NCI-H2081 (cell line): Measurements from ENCODE around the gene KAT2A.

Experiments
- DNase-seq, 2 experiments: peaks; one replicate each; lab custom pipeline; 2025; lab: John Stamatoyannopoulos, UW

Gene KAT2A

DNA sequence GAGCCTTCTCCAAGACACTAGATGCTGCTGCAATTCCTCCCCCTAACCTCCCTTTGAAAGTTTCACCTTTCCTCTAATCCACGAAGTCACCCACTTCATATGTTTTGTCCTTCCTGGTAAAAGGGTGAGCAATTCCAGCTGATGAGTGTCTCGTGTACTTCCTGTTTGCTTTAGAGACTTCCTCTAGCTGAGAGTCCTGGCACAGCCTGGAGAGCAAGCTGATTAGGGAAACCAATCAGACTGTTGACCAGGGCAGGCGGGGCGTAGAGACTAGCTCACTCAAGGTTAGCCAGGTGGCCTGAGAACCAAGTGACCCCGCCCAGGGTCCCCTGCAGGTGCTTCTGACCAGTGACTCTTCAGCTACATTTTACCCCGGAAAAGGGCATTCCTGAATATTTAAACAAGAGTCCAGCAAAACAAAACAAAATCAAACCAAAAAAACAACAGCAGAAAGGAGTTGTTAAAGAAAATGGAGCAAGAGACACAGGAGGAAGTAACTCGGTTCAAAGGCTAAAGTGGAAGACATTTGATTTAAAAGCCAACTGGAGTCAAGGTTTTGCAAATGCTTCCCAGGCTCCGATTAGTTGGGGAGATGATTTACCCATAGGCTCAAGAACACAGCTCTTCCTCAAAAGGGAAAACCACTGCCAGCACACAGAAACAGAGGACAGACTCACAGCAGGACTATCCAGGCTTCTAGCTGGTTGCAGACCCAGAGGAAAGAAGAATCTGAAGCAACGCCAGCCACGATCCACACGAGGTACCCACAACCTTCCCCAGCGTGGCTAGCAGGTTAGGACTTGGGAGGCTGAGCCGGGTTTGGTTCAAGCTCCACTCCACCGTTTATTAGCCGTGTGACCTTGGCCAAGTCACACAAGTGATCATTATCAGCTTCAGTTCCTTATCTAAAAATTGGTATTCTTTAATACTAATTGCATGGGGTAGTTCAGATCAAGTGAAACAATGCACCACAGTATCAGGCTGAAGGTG, 14.8 kb upstream of the KAT2A start:
- DNase-seq: peak in 1 of 2 experiments; percentile 68

DNA sequence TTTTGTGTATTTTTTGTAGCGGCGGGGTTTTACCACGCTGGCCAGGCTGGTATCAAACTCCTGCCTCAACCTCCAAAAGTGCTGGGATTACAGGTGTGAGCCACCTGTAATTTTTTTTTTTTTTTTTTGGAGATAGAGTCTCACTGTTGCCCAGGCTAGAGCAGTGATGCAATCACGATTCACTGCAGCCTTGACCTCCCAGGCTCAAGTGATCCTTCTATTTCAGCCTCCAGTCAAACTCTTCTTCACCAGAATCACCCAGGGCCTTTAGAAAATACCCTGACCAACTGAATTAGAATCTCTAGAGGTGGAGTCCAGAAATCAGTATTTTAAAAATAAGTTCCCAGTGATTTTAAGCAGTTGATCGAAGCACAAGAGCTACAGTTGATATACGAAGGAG, 14.0 kb upstream of the KAT2A start:
- no peak for DNase-seq

DNA sequence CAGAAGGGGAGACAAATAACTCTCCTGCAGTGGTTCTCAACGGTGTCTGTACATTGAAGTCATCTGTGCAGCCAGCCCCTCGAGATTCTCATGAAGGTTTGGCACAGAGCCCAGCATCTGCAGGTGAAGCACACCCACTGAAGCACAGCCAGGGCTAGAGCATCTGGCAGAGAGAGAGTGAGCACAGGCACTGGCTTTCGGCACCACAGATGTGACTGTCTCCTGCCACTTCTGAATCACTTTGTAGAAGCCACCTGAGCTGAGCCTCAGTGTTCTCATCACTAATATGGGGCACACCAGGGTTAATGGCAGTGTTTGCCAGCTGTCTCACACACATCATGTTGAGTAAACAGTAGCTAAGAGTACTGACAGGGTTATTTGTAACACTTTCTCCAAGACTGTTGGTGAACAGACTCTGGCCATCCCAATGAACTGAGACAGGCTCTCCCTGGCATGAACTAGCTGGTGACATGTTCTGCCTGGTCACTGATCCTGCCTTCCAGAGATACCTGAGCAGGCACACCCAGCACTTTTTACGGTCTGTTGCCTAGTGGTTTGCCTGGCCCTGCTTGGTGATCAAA, 12.4 kb upstream of the KAT2A start:
- DNase-seq: peak; percentile 55 to 70

DNA sequence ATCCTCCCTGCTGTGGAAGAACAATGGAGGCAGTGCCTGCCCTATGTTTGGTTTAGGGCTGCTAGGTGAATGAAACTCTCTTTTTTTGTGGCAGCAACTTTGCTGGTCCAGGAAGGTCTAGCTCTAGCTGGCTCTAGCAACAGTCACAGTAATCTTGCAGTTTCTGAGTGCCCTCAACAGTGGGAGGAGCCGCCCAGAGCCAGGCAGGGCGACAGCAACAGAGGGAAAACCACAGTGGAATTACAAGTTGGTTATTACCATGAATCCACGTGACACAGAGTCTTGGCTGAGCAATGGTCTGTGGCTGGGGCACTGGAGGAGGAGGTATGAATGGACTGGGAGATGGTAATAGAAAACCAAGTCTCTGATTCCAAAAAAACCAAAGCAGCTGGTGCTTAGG, 11.8 kb upstream of the KAT2A start:
- no peak for DNase-seq

DNA sequence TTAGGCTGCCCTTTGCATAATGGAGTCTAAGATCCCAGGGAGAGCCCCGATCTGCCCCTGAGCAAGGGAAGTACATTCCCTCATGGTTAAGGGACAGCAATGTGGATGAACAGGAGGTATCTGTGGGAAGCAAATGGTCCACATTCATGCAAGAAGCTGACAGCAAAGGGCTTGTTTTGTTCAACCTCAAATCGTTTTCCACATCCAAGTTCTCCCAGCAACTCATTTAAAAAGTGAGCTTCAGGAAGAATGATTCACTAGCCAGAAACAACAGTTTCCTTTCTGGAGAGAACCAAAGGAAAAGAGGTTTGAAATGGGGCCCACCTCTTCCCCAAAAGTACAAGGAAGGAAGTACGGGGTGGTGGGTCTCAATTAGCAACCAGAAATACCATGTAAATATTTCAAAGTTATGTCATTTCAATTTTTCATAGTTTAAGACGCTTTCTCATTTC, 10.8 kb upstream of the KAT2A start:
- no peak for DNase-seq

DNA sequence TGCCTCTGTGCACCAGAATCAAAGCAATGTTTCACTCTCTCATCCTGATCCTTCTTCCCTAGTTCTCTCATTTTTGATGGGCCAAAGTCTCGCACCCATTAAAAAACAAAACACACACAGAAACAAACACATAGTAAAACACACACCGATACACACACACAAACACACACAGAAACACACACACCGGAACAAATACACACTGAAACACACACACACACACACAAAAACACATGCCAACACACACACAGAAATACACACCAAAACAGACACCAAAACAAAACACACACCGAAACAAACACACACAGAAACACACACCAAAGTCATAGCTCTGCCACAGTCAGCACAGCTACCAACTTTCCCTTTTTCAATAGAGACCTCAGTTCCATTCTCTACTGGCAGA, 10.1 kb upstream of the KAT2A start:
- no peak for DNase-seq

DNA sequence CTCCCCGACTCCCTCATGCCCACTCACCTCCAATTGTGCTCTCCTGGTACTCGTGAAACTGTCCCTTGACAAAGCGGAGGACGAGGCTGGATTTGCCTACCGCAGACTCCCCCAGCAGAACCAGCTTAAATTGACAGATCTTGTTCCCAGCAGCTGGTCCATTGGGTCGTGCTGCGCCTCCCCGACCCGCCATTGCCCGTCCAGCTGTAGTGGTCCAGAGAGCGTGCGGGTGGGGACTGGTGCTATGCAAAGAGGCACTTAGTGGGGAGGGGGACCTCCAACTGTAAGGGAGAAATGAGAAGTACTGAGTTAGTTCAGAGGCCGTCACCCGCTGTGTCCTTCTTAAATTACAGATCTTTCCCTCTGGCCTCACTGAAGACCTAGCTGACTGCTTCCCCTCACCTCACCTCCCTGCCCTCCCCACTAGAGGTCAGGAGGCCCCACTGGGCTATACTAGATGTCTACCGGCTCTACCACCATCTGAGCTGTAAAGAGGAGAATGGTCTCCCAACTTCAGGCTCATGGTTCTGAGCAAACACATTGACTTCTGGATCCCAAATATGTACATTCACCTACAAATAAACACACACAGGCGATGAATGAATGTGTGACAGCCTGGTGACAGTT, 9.3 kb upstream of the KAT2A start:
- no peak for DNase-seq

DNA sequence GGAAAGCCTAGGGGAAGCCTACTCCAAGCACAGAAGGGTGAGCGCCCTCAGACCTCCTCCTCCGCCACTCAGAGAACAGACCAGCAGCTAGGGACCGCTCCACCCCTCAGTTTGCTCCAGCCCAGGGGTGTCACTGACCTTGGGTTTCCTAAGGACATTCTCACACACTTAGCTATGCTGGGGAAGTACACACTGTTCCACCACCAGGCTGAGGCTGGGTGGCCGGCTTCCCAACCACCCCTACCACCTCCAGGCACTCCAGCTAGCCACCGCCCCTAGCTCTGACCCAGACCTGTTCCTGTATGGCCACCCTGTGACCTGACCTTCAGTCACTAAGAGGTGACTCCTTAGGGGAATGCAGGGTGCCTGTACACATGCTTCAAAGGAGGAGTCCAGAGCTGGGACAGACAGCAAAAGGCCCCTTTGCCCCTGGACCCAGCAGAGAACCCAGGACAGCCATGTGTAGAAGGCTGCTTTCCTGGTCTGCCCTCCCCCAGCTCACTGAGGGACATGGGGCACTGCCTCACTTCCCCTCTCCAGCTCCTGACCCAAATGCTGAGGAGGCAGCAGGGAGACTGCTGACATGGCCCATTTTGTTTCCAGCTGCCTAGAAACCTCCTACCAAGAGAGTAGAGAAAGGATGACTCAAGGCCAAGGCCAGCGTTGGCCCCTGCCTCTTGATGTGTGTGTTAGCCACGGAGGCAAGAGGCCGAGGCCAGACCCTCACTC, 8.1 kb upstream of the KAT2A start:
- DNase-seq: no peak

DNA sequence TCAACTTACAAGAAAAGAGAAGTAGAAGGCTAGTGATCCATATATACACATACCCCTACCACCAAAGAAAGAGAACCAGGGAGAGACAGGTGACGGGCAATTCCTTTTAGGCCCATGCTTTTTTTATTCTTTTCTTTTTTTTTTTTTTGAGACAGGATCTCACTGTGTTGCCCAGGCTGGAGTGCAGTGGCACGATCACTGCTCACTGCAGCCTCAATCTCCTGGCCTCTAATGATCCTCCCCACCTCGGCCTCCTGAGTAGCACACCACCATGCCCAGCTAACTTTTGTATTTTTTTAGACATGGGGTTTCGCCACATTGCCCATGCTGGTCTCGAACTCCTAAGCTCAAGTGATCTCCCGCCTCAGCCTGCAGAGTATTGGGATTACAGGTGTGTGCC, 6.2 kb upstream of the KAT2A start:
- no peak for DNase-seq

DNA sequence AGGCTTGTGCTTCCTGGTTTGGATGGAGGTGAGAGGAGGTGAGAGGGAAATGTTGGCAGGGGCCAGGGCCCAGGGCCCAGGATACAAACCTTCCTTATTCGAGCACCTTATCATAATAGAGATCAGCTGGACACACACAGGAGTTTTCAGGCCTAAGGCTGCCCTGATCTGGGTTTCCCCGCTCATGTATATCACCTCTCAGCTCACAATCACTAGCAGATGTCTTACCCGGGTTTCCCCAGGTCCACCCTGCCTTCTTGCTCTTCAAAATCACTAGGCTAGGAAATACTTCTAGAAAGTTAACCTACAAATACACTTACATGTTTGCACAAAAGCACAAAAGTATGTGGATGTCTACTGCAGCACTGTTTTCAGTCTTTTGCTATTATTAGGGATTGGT, 5.7 kb upstream of the KAT2A start:
- no peak for DNase-seq

DNA sequence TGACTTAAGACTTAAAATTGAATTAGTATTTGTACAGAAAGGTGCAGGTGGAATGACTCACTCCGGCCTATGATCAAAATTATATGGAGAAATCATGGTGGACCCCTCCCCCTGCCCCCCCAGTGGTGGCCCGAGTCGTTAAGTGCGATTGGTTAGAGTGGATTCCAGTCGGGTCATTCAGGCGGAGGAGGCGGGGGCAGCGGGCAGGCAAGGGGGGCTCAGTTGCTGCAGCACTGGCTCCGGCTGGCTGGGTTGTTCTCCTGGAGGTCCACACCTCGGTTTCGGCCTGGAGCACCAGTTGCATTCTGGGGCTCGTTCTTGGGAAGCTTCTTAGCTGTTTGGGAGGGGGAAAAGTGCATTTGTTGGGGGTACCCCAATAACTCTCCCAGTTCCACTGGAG, 4.4 kb upstream of the KAT2A start:
- DNase-seq: no peak

DNA sequence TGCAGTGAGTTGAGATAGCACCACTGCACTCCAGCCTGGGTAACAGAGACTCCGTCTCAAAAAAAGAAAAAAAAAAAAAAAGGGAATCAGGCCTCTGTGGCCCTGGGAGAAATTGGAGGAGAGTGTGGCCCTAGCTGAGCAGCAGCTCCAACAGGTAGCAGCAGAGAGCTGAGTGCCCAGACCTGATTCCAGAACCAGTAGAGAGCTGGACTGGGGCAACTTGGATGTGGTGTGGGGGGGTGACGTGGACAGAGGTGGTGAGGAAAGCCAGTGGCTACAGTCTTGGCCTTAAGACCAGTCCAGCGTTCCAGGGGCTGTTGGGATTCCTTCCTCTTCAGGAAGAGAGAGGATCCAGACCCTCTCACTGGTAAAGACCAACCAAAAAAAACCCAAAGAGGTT, 3.1 kb upstream of the KAT2A start:
- DNase-seq: no peak

DNA sequence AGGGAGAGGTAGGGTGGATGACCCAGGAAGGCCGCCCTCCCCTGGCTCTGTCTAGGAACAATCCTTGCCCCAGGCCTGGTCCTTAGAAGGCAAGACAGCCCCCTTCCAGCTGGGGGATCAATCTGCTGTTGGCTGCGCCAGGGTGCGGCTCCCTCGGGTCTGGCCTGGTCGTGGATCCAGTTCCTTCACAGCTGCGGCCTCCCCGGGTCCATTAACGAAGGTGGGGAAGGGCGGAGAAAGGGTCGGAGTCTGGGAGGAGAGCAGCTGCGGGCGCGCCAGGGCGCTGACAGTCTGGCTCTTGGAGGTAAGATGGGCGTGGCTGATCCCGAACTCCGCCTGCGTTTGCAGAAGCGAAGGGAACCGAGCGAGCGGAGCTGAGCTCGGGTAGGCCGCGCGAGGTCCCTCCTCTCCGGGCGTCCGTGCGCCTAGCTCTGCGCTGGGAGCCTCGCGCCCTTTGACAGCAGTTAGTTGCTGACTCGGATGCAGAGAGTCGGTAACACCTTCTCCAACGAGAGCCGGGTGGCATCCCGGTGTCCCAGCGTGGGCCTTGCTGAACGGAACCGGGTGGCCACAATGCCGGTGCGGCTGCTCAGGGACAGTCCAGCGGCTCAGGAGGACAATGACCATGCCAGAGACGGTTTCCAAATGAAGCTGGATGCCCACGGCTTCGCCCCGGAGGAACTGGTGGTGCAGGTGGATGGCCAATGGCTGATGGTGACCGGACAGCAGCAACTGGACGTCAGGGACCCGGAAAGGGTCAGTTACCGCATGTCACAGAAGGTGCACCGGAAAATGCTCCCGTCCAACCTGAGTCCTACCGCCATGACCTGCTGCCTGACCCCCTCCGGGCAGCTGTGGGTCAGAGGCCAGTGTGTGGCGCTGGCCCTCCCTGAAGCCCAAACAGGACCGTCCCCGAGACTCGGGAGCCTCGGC, 1.5 kb upstream of the KAT2A start, which contains the start of gene HSPB9:
Gene HSPB9, plus strand, starts transcription at position 434 of the 933 bp plus-strand sequence. Its CDS starts 47 bp downstream, at position 481.
- DNase-seq: peak in 1 of 2 experiments; percentile 23

DNA sequence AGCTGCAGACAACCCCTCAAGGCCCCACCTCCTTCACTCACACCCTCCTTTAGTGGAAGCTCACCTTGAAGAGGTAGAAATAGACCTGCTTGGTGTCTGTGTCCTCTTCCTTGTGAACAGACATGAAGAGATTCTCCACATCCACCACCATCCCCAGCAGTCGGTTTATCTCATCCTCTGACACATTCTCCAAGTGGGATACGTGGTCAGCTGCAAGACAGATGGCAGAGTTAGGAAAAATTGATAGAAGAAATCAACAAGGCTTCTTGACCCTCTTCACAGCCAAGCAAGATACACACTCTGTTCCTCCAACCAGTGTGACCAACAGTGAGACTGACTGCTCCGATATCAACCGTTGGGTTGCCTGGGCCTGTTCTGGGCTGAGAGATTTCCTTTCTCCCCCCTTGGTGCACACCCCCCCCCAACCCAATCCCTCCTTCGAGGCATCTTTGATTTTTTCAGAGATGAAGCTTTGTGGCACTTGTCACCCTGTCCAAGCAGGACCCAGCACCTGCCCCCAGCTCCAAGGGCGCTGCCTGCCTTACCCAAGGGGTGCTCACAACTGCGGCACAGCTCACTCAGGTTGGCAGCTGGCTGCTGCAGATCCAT, 902 bp downstream of the KAT2A start:
- no peak for DNase-seq

DNA sequence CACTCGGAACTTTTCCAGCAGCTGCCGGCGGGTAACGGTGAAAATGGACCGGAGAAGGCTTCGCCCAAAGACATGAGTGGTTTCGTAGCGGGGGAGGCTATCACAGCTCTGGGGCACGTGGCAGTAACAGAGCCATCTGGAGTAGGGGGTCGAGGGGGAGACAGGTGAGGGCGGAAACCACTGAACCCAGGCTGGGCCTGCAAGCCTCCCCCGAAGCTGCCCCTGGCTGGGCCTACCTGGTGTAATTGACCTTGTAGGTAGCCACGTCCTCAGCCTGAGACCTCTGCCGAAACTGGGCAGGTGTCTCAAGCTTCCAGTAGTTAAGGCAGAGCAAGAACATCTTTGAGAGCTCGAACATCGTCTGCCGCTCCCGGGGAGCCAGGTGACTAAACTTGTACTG, 1.9 kb downstream of the KAT2A start:
- no peak for DNase-seq

DNA sequence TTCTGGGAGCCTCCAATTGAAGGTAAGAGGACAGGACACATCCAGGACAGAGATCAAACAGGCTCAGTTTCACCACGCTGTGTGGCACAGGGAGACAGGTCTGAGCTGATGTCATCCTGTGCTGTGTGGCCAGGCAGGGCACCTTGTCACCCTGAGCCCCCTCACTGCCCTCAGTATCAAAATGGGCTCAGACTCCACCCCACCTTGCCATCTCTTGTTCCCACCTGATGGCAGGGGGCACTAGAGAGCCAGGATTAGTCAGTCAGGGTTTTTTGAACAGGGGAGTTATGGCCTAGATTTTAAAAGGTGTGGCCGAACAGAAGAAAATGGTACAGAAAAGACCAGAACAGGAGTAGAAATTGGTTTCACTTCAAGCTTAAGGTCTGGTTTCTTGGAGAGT, 2.6 kb downstream of the KAT2A start:
- DNase-seq: peak; percentile 42 to 48

DNA sequence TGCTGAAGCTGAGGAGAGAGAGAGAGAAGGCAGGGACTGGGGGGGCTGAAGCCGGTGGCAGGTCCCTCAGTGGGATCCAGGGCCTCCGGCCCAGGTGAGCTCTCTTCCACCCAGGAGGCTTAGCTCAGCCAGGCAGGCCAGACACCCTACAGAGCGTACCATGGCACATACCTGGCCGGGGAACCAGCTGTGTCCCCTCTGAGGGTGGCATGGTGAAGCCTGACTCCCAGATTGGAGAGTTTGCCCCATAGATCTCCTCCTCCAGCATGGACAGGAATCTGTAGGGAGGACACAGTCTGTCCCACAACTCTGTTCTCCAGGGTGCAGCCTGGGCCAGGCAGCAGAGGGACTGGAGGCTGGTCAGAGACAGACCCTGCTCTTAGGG, 3.0 kb downstream of the KAT2A start:
- no peak for DNase-seq

DNA sequence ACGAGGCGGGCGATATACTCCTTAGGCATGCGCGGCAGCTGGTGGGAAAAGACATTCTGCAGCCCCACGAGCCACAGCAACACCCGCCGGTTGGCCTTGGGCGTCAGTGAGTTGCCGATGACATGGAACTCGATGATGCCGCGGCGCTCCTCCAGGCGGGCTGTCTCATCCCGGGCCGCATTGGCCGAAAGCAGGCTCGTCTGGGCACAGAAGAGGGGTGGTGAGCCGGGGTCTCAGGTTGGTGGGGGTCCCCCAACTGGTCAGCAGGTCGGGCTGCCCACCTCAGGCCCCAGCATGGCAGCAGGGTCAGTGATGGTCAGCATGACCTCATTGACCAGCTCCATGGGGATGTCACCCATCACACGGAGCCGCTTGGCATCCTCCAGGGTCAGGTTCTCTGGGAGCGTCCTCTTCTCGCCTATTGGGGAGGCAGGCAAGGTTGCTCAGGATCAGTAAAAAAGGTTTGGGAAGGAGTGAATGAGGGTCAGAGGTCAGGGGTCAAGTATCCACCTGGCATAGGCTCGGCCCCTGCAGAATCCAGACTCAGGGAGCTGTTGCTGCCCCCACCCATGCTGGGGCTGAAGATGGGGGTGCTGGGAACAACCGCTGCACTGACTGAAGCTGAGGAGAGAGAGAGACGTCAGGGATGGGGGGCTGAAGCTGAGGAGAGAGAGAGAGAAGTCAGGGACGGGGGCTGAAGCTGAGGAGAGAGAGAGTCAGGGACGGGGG, 3.6 kb downstream of the KAT2A start:
- no peak for DNase-seq

DNA sequence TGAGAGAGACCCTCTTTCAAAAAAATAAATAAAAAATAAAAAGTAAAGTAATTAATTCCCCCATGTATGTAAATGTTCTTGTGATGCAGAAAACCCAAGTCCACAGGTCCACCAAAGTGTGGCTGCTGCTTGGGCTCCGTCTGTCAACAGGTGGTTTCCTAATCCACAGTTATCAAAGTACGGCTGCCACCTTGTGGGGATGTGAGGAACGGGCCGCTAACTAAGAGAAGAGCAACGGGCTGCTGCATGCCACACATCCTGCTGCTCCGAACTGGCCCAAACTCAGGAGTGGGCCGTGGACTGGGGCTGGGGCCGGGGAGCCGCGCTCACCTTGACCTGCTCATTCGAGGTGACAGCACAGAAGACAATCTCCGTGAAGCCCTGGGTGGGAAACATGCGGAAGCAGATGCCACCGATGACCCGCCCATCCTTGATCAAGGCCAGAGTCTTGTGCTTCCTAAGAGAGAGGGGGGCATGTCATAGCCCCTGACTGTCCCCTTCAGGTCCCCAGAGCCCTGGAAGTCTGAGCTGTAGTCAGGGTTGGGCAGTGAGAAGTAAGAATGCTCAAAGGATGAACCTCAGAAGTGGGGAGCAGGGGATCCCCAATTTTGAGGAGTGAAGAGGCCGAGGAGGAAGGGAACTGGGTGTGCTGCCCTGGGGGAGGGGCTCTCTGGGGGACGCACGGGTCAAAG, 4.3 kb downstream of the KAT2A start:
- peak; percentile 75 to 79 for DNase-seq
